Stimulated activated CD8-positive, alpha-beta memory T cell treated with anti-CD3 and anti-CD28 coated beads, Interleukin-12 subunit alpha, Interleukin-12 subunit beta, amount 100 ng/mL, for 4 hours (primary cell): Measurements from ENCODE around the gene STOM.

Experiments
- DNase-seq: peaks from one replicate; pipeline ENCODE4 v3.0.0-alpha.2; 2020; ENCODE audit warnings: low read depth

STOM gene

DNA sequence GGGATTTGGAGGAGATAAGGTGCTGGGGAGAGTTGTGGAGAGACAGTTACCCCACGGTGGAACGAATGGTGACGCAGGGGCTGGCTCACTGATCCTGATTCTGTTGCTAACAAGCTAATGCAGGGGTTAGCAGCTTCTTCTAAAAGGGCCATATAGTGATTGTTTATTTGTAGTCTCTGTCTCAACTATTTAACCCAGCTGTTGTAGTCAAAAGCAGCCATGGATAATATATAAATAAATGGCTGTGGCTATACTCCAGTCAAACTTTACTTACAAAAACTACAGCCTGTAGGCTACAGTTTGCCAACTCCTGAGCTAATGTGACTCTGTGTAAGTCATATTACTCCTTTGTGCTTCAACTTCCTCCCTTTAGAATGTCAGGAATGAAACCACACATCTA, 21.8 kb downstream of the STOM start:
- DNase-seq, result no peak

DNA sequence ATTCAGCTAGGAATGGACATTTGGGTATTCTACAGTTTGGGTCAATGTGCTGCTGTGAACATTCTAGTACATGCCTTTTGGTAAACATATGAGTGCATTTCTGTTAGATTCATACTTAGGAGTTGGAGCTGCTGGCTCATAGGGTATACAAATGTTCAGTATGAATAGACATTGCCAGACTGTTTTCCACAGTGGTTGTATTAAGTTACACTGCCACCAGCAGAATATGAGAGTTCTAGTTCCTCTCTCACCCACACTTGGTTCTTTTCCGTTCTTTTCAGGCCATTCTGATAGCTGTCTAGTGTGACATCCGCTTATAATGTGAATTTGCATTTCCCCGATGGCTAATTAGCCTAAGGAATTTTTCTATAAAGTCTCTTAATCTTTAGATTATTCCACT, 25.0 kb downstream of the STOM start:
- no peak for DNase-seq

- DNase-seq, result no peak
Observed at GRCh38 chr9:121344184-121344583, 25.9 kb downstream of the STOM start.

GRCh38 chr9:121340676-121341392, 29.2 kb downstream of the STOM start:
- DNase-seq, result no peak

GRCh38 chr9:121339437-121339836, 30.6 kb downstream of the STOM start:
- DNase-seq, result no peak

- DNase-seq, result no peak
Observed at GRCh38 chr9:121336665-121337064, 33.4 kb downstream of the STOM start.

- DNase-seq, result no peak
Observed at GRCh38 chr9:121333950-121334773, 35.9 kb downstream of the STOM start.

DNA sequence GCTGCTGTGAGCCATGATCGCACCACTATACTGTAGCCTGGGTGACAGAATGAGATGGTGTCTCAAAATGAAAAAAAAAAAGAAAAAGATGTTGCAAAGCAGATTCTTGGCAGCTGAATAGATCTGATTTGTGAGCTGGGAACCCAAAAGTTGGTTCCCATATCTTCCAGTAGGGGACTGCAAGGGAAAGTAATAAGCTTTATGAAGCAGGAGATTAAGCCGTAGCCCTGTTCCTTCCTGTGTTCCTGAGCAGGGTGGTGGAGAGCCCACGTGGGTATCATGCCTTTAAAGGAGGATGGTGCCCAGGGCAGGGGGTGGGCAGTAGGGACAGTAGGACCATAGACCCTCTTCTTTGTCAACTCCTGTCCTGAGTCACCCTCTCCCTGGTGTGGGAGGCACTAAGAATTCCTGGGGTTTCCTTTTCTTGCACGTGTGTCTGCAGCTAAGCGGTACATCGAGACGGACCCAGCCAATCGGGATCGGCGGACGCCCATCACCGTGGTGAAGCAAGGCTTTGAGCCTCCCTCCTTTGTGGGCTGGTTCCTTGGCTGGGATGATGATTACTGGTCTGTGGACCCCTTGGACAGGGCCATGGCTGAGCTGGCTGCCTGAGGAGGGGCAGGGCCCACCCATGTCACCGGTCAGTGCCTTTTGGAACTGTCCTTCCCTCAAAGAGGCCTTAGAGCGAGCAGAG, 37.9 kb downstream of the STOM start:
- DNase-seq, result no peak

- DNase-seq, result no peak
Observed at GRCh38 chr9:121331549-121331948, 38.5 kb downstream of the STOM start.

- no peak for DNase-seq
Observed at GRCh38 chr9:121328876-121329681, 41.0 kb downstream of the STOM start.

DNA sequence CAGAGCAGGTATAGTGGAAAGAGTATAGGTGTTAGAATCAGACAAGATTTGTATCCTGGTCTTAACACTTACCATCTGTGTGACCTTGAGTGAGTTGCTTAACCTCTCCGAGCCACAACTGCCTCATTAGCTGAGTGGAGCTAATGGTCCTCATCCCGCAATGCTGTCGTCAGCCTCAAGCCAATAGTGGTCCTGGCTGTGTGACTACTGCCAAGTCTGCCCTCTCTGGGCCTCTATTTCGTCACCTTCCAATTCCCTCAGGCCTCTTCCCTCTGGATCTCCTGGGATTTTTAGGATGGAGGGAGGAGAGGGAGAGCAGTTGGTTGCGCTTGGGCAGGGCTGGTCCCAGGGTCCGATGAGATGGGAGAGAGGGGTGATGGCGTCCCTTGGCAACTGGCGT, 41.6 kb downstream of the STOM start:
- DNase-seq, result no peak

DNA sequence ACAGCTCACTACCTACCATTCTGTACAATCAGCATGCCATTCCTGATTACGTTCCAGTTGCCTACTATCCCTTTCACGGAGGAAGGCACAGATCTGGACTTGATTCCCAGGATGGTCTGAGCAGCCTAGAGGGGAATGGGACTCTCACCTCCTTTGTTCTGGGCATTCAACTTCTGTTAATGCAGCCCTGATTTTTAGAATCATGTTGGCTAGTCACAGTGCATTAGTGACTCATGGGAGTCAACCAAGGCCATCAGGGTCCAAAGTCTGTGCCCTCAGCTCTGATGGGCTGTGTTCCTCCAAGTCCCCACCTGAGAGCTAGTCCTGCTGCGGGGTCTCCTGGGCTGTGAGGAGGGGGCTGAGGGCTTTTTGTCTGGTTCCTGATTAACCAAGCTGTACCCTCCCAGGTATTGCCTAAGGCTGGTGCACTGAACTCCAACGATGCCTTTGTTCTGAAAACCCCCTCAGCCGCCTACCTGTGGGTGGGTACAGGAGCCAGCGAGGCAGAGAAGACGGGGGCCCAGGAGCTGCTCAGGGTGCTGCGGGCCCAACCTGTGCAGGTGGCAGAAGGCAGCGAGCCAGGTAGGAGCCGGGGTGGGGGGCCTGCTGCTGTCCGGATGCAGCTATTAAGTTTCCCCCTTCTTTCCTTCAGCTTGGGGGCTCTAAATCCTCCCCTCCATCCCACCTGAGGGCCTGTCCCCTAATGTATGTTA, 43.0 kb downstream of the STOM start:
- DNase-seq, result no peak

DNA sequence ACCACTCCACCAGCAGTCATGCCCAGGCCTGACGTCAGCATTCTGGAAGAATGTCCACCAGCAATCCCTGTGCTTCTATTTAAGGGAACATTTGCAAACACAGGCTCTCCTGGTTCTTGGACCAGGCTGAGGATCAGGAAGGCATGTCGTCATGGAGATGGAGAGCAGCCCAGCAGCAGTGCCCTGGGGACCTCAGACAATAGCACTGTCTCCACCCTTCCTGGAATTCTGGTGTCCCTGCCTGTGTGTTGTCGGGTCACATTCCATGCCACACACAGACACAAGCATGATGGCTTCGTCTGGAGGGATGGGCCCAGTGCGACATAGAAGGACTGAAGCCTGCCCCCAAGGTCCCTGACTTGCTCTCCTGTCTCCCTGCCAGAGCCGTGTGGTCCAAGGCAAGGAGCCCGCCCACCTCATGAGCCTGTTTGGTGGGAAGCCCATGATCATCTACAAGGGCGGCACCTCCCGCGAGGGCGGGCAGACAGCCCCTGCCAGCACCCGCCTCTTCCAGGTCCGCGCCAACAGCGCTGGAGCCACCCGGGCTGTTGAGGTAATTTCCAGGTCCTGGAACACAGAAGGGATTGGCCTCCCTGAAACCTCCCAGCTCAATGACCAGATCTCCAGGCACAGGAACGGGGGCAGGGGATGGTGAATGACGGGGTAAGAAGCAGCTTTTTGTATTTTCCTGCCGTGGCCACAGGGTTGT, 43.8 kb downstream of the STOM start:
- DNase-seq, result no peak

DNA sequence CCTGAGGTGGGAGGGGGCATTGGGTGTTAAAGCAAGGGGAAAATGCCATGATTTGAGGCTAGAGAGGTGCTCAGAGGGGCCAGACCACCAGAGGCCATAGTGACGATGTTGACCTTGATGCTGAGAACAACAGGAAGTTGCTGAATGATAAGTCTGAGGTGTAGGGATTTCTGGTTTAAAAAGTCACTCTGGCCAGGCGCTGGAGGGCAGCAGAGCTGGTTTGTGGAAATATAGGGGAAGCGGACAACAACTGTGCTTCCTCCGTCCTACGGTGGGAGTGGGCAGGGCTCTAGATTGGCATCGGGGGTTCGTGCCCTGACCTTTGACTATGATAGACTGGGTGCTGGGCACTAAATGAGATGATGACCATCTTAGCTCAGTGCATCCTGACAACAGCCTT, 44.7 kb downstream of the STOM start:
- DNase-seq, result no peak

- DNase-seq, result no peak
Observed at GRCh38 chr9:121324755-121325154, 45.3 kb downstream of the STOM start.

- DNase-seq, result no peak
Observed at GRCh38 chr9:121324316-121324715, 45.7 kb downstream of the STOM start.

GRCh38 chr9:121323449-121324151, 46.5 kb downstream of the STOM start:
- DNase-seq, result no peak

GRCh38 chr9:121322737-121323448, 47.2 kb downstream of the STOM start:
- no peak for DNase-seq

DNA sequence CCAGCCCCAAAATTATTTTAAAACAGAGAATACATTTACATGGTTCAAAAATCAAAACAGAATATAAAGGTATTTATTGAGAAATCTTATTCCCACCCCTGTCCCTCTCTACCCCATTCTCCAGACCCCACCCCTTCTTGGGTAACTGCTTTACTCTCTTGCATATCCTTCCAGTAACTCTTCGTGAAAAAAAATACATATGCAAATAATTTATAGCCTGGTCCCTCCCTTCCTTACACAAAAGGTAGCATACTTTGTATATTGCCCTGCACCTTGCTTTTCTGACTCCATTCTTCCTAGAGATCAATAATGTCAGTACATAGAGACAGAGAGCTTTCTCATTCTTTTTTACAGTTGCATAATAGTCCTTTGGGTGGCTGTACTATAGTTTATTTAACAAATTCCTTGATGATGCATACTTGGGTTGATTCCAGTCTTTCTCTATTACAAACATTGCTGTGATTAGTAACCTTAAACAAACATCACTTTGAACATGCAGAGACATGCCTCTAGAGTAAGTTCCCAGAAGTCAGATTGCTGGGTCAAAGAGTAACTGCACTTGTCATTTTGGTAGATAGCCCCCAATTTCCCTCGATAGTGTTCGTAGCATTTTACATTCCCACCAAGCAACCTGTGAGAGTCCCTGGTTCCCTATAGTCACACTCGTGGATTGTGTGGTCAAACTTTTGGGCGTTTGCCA, 47.9 kb downstream of the STOM start:
- DNase-seq, result no peak
